DND-41 (cell line): Measurements from ENCODE around the gene WNT10A.

ENCODE experiments used
- ATAC-seq: fragments of 200-7000 bp; cut with Tn5 transposase; 3 replicates; pipeline ENCODE4 v1.9.1; 2021; ENCODE audit warnings: low read depth; ENCODE audit not compliant: insufficient read depth
- DNase-seq: peaks from one replicate; pipeline ENCODE4 v3.0.0-alpha.2; 2020
- H2AFZ ChIP-seq: 2 replicates; pipeline ENCODE4 v1.6.0; 2012; ENCODE audit warnings: low read depth, low read length
- H3K27ac ChIP-seq: 2 replicates; pipeline ENCODE4 v1.5.1; 2012; ENCODE audit warnings: low read length, inconsistent platforms
- H3K27me3 ChIP-seq: fragments of 200-600 bp; sonication (generic); 2 replicates; pipeline ENCODE4 v1.6.0; 2012; ENCODE audit warnings: low read length, mild to moderate bottlenecking, inconsistent platforms; ENCODE audit not compliant: insufficient read depth, poor library complexity
- H3K36me3 ChIP-seq: 2 replicates; pipeline ENCODE4 v1.5.1; 2012; ENCODE audit warnings: low read length, inconsistent platforms; ENCODE audit not compliant: insufficient read depth
- H3K4me1 ChIP-seq: 2 replicates; pipeline ENCODE4 v1.5.1; 2012; ENCODE audit warnings: mild to moderate bottlenecking, low read length; ENCODE audit not compliant: insufficient read depth
- H3K4me2 ChIP-seq: 2 replicates; pipeline ENCODE4 v1.6.0; 2012; ENCODE audit warnings: mild to moderate bottlenecking, moderate library complexity, low read length, inconsistent platforms; ENCODE audit not compliant: insufficient read depth
- H3K4me3 ChIP-seq, 2 experiments: fragments of 200-600 bp in 1 of 2; shearing (Covaris generic) in 1 of 2; 2 replicates each; pipeline ENCODE4 v1.5.1; 2012 to 2016; ENCODE audit warnings: inconsistent platforms in 2 of 2, low read length in 2 of 2, mild to moderate bottlenecking in 2 of 2, low read depth in 1 of 2, moderate library complexity in 1 of 2
- H3K79me2 ChIP-seq: 2 replicates; pipeline ENCODE4 v1.6.0; 2012; ENCODE audit warnings: low read length, inconsistent platforms; ENCODE audit not compliant: insufficient read depth
- H3K9ac ChIP-seq: 2 replicates; pipeline ENCODE4 v1.6.0; 2012; ENCODE audit warnings: low read depth, mild to moderate bottlenecking, inconsistent platforms, low read length, moderate library complexity
- H3K9me3 ChIP-seq: 2 replicates; pipeline ENCODE4 v1.5.1; 2012; ENCODE audit warnings: low read length, moderate library complexity, mild to moderate bottlenecking, inconsistent platforms; ENCODE audit not compliant: insufficient read depth, severe bottlenecking
- H4K20me1 ChIP-seq: 2 replicates; pipeline ENCODE4 v1.6.0; 2012; ENCODE audit warnings: low read length; ENCODE audit not compliant: insufficient read depth
- CTCF ChIP-seq: IDR thresholded peaks from 2 replicates; pipeline ENCODE4 v1.5.1; 2012; ENCODE audit warnings: borderline replicate concordance, low read length, moderate library complexity, mild to moderate bottlenecking; ENCODE audit not compliant: poor library complexity, severe bottlenecking; ENCODE audit errors: extremely low read depth
- EZH2 ChIP-seq: IDR thresholded peaks from 3 replicates; pipeline ENCODE4 v1.6.1; 2012; ENCODE audit warnings: borderline replicate concordance, low read depth, mild to moderate bottlenecking, moderate library complexity, low read length, inconsistent platforms; ENCODE audit not compliant: severe bottlenecking

Gene WNT10A

GRCh38 chr2:218852911-218853667, 27.6 kb upstream of the WNT10A start:
- peaks cover 14% of the 10 kb centered on the region for H3K4me1 ChIP-seq
- TF ChIP-seq CTCF (peak; percentile 80), EZH2 (no peak)
- no peaks in the 10 kb centered on the region for H3K9me3 ChIP-seq
- DNase-seq (peak; percentile 50), ATAC-seq (peak; percentile 58)
- H4K20me1 ChIP-seq: peaks cover 8% of the 10 kb centered on the region; the same call in 1 of the 2 replicates
- no peak overlapping the region for H3K4me3 ChIP-seq
- H3K79me2 ChIP-seq: no peaks in the 10 kb centered on the region
- H3K4me2 ChIP-seq: no peak overlapping the region
- H3K9ac ChIP-seq: no peak overlapping the region
- no peak overlapping the region for H3K27ac ChIP-seq
- no peaks in the 10 kb centered on the region for H3K36me3 ChIP-seq
- peaks cover 17% of the 10 kb centered on the region for H3K27me3 ChIP-seq
- H2AFZ ChIP-seq: no peak overlapping the region

DNA sequence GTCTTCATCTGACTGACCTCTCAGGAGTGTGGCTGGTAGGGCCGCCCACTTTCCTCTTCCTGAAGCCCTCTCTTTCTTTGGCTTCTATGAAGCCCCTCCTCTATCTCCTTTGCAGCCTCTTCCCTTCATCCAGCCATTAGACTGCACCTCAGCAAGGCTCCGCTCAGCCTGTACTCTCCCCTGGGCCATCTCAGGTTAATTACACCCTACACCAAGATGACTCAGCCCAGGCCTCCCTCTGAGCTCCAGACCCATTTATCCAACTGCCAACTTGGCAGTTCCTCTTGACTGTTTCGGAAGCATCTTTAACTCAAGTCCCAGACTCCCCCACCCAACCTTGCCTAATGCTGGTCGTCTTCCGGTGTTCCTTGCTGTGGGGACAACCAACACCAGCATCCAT, 26.9 kb upstream of the WNT10A start:
- no peak overlapping the region for H3K27ac ChIP-seq
- no peak overlapping the region for H3K4me2 ChIP-seq
- H3K79me2 ChIP-seq: no peaks in the 10 kb centered on the region
- peaks cover 17% of the 10 kb centered on the region for H3K27me3 ChIP-seq
- H4K20me1 ChIP-seq: peaks cover 11% of the 10 kb centered on the region; the same call in 1 of the 2 replicates
- H3K9ac ChIP-seq: no peak overlapping the region
- H3K4me1 ChIP-seq: peaks cover 14% of the 10 kb centered on the region
- DNase-seq (no peak), ATAC-seq (no peak)
- H2AFZ ChIP-seq: no peak overlapping the region
- no peaks in the 10 kb centered on the region for H3K36me3 ChIP-seq
- TF ChIP-seq EZH2: no peak
- no peak for TF ChIP-seq CTCF
- no peak overlapping the region for H3K4me3 ChIP-seq
- no peaks in the 10 kb centered on the region for H3K9me3 ChIP-seq

DNA sequence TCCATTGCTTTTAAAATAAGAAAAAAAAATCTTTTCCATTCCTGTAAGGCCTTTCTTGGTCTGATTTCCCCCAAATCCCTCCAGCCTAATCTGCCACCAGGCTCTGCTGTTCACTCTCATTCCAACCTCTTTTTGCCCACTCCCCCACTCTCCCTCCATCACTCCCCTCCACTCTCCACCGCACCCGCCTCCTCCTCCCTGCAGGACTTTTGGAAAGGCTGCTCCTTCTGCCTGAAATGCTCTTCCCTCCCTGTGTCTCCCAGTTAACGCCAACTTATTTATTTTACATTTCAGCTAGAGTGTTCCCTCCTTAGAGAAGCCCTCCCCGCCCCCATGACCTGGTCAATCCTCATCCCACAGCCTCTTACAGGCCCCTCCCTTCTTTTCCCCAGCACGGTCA, 25.8 kb upstream of the WNT10A start:
- Histone ChIP-seq H3K9me3 (no peaks in the 10 kb centered on the region), H3K27ac (no peak overlapping the region), H4K20me1 (peaks cover 11% of the 10 kb centered on the region; the same call in 1 of the 2 replicates), H3K36me3 (no peaks in the 10 kb centered on the region), H3K4me2 (no peak overlapping the region), H3K27me3 (peaks cover 17% of the 10 kb centered on the region), H3K4me3 (no peak overlapping the region), H2AFZ (no peak overlapping the region), H3K4me1 (peaks cover 14% of the 10 kb centered on the region), H3K9ac (no peak overlapping the region), H3K79me2 (no peaks in the 10 kb centered on the region)
- DNase-seq: no peak
- ATAC-seq: no peak
- TF ChIP-seq EZH2 (no peak), CTCF (no peak)
